Activated CD8-positive, alpha-beta memory T cell treated with anti-CD3 and anti-CD28 coated beads, Interleukin-2, amount 50 U/mL, for 4 hours (primary cell): ENCODE measurements around the gene SLC2A13.
"Not testable (repeated sequence)": the region's sequence is repeated elsewhere in the genome, so short reads cannot be mapped to it uniquely, and the experiment has no call there.

Experiments
- DNase-seq: peaks from one replicate; pipeline ENCODE4 v3.0.0-alpha.2; 2020

The SLC2A13 gene

DNA sequence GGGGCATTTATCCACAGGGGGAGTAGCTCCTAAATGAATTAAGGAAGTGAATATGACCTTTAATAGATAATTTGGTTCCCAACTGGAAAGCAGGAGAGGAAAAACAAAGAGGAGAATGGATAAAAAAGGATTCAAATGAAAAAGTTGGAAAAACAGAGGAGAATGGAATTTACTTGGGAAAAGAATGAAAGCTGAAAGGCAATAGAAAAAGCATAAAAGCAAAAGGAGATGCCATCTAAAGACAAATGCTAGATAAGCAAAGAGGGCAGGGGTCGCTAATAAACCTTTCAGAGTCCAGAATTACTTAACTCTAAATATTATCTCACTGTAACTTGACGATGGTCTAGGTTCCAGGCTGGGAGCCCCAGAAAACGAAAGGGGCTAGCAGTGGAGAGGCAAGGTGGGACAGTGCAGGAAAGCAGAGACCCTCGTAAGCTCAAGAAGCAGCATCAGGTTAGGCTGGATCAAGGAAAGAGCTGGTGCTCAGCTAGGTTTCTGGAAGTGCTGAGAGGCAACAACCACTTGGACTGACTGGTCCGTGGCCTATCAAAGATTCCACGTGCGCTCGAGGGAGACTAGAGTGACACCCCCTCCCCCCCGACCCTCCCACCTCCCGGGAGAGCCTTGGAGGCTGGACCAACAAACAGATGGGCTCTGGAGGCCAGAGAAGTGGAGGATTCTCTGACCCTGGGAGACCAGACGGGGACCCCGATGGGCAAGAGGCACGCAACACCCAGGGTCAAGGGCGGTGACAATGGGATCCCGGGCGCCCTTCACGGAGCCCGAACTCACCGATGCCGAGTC, 1.2 kb downstream of the SLC2A13 start:
- DNase-seq, result no peak

DNA sequence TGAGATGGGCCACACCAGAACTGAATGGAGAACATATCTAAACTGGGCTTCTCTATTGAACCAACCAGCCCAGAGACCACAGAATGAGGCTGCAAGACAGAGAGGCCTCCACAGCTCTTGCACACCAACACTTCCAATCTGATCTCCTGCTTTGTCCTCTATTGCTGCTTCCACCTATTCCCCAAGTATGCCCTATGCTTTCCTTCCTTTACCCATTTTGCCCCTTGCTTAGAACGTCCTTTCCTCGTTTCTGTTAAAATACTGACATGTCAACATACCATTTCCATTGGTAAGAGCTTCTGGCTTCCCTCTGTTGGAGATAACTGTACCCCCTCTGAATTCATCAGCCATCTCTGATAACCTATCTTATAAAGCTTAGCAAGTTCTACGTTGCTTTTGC, 2.8 kb downstream of the SLC2A13 start:
- no peak for DNase-seq

DNA sequence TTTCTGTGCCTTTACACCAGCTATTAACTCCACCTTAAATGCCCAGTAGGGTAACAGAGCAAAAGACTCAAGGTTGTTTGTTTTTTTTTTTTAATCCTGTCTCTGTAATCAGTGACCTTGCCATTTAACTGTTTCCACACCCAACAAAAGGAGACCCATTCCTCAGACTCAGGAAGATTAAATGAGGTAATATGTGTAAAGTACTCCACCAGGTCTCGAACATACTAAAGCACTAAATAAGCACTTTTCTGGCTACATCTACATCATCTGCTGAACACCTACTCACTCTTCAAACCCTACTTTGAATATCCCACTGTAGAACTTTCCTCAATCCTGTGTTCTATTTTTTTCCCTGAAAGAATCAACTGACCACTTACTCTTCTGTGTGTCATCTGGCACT, 4.1 kb downstream of the SLC2A13 start:
- DNase-seq, result no peak

DNA sequence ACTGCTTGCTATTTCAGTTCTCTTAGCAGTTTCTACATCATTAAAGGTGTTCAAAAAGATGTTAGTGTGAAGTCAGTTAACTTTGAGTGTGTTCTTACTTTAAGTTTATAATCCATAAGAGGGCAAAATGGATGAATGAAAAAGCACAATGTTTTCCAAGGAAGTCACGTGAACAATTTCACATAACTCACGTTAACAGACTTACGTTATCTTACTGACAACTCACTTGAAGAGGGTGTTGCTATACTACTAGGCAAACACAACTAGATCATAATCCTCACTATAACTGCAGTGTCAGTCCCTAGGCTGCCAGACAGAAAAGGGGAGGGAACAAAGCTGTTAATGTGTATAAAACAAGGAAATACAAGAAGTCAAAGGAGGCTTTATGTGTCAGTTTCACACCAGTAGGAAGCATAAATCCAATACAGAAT, 6.4 kb downstream of the SLC2A13 start:
- DNase-seq, result no peak

DNA sequence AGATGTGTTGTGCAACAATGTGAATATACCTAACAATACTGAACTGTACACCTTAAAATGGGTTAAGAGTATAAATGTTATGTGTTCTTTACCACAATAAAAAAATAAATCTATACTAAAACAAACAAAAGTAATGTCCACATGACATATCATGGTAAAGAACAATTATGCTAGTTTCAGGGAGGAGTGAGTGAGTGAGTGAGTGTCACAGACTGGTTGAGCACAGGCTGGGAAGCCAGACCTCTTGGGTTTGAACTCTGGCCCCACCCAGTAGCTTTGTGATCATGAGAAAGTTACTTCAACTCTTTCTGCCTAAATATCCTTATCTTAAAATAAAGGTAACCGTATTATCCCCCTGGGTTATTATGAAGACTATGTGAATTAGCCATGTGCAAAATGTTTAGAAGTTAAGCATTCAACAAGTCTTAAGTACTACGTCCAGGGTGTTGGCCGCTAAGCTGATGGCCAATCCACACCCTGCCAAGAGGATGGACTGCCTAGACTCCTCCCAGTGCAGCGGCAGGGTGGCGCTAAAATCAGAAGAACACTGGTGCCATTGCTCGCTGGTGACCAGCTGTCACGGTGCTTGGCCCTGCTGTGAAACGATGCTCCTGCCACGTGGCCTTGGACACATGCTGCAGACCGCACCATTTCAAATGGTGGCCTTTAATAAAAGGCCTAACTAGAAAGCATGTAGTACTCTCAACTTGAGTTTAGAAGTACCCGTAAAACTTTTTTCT, 7.3 kb downstream of the SLC2A13 start:
- no peak for DNase-seq

DNA sequence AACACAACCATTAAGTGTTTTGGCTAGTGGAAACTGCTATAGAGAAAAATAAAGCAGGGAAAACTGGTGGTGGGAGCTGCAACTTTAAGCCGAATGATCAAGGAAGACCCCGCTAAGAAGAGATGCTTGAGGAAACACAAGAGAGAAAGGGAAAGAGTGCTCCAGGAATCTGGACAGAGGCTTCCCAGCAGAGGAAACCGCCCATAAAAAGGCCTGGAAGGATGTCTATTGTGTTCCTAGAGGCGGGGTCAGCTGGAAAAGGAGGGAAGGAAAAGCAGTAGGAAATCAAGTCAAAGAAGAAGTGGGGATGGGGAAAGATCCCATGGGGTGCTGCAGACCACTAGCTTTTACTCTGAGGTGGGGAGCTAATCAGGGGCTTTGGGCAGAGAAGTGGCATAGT, 12.4 kb downstream of the SLC2A13 start:
- DNase-seq, result no peak

DNA sequence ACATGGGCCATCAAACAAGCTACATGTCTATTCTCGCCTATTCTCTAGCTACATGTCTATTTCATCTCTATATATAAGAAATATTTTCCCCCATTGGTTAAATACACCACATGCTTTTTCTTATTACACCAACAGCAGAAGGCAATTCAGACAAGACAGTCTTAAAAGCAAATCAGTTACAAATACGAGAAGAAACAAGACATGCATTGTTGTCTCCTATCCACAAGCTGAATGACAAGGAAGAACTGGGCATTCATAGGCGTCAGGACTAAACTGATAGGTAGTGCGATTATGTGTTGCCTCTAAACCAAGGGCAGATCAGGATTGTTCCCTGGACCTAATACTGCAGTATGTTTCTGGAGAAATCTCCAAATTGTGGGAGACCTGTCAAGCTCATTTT, 19.4 kb downstream of the SLC2A13 start:
- DNase-seq, result no peak

DNA sequence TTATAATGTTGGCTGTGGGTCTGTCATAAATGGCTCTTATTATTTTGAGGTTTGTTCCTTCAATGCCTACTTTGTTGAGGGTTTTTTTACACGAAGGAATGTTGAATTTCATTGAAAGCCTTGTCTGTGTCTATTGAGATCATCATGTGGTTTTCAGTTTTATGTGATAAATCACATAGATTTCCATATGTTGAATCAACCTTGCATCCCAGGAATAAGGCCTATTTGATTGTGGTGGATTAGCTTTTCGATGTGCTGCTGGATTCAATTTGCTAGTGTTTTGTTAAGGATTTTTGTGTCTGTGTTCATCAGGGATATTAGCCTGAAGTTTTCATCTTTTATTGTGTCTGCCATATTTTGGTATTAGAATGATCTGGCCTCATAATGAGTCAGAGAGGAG, 27.6 kb downstream of the SLC2A13 start:
- no peak for DNase-seq

DNA sequence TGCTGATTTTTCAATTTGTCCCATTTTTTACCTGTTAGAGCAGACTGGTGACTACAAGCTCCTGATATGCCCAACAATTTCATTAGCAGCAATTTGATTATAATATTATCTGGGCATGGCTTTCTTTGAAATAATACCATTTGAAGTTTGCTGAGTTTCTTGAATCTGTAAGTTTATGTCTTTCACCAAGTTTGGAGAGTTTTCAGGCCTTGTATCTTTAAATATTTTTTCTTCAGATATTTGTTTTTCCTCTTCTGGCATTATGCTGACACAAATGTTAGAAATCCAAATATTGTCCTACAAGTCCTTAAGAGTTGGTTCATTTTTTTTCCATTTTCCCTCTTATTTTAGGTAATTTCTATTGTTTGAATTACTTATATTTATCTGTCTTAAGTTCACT, 30.4 kb downstream of the SLC2A13 start:
- no peak for DNase-seq

DNA sequence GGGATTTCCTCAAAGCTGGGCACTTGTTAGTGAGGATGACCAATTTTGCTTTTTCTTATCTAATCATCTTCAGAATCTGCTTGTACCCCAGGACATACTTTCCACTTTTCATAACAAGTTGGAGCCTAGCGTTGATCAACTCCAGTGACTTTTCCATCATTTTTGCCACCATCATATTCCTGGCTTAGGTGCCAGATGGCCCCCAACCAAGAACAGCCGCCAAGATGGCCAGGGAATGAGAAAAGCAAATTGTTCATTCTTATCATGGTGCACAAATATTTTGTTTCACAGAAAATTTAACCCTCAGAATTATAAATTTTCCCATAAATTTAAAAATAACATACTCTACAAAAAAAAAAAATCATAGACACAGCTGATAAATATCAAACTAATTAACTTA, 37.5 kb downstream of the SLC2A13 start:
- no peak for DNase-seq

DNA sequence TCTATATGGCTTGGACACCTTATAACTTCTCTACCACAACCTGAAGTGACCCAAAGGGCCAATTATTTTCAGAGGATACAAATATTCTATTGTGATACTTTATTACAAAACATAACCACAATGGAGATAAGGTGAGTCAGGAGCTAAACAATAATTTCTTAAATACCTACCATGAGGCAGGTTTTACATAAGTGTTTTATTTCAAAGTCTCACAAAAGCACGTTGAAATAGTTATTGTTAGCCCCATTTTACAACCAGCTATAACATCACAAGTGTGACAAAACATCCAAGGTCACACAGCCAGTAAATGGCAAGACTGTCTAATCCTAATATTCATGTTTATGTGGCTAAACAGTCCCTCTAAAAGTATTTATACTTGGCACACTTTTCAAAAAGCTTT, 40.2 kb downstream of the SLC2A13 start:
- DNase-seq, result no peak

DNA sequence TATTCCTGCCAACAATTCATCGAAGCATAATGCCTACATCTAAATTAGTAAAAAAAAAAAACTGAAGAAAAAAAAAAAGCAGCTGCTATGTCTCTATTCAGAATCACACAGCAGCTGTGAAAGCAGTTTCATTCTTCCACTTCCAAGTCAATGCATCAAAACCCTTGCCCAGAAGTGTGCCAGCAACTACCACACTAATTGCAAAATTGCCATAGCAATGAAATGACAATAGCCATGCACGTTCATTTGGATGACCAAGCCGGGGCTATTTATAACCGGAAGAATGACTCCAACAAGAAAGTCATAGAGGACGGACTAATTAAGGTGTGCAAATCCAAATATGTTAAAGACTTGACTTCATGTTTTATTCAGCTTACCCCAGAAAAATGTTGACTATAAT, 42.5 kb downstream of the SLC2A13 start:
- no peak for DNase-seq

DNA sequence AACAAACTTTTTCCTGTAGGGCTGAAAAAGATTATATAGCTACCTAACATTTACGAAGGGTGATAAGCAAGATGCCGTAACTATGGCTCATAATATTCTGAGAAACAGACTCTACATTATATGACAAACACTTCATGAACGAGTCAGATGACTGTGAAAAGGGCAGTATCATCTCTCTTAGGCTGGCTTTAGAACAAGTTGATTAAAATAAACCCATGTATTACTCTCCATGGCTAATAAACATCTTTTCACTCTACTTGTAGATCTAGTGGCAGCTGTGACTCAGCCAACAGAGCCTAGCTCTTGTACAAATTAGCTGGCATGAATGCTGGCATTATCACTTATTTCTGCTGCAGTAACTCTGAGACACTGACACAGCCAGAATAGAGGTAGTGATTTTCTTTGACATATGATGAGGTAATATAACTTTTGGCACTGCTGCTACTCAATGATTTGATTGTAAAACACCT, 47.1 kb downstream of the SLC2A13 start:
- DNase-seq, result no peak

DNA sequence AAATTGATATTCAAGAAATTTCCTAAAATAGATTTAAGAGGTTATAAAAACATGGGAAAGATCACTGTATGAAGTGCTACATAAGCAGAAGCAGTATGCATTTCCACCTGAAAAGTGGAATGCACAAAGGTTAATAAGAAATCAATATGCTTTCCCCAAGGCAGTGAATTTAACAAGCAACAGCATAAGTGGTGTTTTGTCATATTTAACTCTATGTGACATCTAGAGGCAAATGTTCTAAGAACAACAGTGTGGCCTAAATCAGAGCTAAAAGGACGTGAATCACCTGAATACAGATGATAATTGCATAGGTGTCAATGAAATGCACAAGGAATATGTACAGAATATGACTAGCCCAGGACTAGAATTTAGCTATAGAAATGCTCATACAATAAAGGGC, 49.5 kb downstream of the SLC2A13 start:
- DNase-seq, result no peak

DNA sequence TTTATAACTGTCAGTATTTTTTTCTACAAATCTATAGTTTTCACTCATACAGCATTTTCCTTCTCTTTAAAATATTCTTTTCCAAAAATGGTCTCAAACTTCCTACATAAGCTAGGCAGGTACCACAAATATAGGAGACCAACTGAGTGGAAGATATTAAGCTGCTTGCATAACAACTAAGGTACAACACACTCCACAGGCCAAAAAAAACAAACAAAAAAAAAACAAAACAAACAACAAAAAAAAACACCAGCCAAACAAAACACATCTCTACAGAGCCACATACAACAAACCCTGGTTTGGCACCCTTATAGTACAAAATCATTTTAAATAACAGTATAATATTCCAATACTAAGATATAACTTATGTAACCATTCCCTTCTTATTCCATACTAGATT, 50.1 kb downstream of the SLC2A13 start:
- DNase-seq, result no peak

DNA sequence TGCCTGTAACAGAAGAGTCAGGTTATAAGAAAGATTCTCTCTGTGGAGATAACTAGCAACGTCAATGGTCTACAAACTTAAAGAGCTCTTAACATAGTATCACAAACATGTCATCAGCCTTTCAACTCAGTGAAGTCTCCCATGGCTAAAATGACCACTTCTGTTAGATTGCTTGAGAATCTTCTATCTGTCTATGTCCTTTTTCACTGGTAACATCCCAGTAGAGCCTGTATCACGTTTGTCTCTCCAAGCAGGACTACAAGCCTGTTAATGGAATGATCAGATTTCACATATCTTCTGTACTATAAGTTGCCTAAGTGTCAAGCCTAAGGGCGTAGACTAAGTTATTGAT, 50.7 kb downstream of the SLC2A13 start:
- DNase-seq, result no peak

DNA sequence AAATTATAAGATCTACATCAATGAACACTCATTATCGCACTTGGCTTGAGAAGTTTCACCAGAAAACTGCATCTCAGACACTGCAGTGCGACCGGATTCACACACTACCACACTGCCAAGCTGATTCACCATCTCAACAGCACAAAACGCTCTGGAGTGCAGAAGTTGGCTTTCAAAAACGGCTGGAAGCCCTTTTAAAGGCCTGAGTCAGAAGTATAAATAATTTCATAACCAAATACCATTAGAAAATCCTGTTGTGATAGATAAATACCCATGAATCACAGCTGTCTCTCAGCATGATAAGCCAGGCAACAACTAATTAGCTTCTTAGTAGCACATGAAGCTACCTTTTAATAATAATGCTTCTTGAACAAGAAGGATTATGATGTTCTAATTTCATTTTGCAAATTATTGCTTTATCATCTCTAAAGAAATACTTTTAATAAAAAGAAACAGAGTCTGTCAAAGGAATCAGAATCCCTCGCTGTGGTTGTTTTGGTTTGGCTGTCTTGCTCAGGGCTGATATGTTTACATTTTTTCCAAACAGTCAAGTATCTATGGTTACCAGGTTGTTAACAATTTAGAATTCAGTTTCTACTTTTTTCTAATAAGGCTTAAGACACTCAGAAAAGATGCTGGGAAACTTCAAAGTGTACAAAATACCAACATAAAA, 51.2 kb downstream of the SLC2A13 start:
- no peak for DNase-seq

DNA sequence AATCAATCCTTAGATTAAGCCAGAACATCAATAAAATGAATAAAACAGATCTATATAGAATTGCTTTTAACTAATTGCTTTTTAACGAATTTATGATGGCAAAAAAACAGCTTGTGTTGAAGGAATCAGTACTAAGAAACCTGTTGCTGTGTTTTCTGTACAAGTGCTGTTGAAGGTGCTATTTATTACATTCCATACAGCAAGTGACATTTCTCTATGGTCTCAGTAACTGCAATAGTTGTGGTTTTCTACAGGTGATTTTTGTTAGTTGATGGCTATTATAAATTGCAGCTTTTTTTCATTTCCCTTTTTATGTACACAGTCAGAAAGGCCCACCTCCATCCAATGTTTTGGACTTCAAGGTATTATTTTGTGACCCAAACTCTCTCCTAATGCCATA, 56.6 kb downstream of the SLC2A13 start:
- no peak for DNase-seq

DNA sequence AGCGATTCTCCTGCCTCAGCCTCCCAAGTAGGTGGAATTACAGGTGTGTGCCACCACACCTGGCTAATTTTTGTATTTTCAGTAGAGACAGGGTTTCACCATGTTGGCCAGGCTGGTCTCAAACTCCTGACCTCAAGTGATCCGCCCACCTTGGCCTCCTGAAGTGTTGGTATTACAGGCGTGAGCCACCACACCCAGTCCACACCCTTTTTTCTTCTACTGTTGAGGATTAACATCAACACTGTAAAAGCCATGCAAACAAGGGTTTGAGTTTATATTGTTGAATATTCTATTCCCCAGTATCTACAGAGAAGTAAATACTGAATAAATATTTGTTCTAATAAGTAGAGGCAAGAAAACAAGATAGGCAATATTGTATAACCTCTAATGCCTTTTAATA, 58.9 kb downstream of the SLC2A13 start:
- not testable (repeated sequence) for DNase-seq

DNA sequence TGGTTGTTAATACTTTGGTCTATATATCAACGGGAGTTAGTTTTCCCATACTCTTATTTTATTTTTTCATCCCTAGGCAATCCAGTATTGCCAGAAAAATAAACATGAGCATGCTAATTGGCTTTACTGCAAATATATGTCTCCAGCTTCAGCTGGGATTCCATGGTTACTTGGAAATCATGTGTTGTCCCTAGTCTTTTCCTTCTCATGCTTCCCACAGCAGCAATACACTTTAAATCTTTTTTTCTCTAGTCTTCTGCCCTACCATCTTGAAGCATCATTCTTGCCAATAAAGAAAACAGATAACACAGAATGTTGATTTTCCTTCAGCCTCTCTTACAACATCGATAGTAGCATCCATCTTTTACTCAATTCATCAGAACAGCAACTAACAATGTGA, 60.2 kb downstream of the SLC2A13 start:
- DNase-seq, result no peak

DNA sequence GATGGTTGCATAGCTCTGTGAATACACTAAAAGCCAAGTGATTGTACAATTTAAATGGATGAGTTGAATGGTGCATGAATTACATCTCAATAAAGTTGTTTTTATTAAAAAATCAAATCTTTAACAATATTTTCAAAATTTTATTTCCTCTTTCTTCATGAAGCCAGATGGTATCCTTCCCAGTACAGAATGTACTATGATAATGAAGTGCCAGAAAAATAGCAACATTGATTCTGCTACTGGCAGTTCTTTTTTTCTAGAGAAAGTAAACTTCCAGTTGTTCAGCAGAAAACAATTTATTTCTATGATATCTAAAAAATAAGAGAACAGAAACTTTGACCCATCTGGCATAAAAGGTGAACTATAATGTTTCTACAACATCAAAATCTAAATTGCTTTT, 61.5 kb downstream of the SLC2A13 start:
- no peak for DNase-seq

DNA sequence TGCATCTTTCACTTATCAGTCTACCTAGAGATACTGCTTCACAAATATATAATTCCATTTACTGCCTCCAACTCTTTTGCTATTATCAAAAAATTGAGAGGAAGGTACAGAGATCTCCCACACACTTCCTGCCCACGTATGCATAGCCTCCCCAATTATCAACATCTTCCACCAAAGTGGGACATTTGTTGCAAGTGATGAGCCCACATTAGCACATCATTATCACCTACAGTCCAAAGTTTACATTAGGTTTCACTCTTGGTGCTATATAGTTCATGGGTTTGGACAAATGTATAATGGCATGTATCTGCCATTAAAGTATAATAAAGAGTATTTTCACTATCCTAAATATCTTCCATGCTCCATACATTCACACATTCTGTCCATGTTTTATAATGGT, 66.3 kb downstream of the SLC2A13 start:
- DNase-seq, result no peak

DNA sequence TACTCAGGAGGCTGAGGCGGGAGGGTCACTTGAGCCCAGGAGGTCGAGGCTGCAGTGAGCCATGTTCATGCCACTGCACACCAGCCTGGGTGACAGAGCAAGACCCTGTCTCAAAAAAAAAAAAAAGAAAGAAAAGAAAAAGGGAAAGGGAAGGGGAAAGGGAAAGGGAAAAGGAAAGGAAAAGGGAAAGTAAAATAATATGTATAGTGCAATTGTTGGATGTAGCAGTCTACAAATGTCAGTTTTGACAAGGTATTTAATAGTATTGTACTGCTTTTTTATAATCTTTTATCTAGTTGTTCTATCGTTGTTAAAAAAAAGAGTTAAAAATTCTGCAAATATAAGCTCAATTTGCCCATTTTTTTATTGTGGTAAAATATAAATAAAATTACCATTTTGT, 67.3 kb downstream of the SLC2A13 start:
- no peak for DNase-seq

DNA sequence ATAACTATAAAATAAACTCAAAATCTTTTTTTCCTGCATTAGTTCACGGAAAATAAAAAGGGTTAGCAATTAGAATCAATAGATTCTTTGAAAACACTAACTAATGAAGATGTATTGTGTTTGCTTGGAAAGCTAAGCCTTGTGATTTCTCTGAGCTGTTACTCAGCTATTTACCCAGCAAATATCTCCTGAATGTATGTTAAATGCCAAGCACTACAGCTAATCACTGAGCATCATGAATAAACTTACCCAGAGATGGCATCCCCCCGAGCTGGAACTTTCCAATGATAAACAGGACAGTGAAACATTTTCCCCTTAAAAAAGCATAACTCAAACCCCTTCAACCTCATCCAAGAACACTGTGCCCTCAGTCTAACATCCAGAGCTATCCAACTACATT, 71.2 kb downstream of the SLC2A13 start:
- no peak for DNase-seq
